Gastrocnemius medialis (tissue), 4 donors: Measurements from ENCODE around the gene SFT2D1. TPM values are rescaled to one million over a fixed set of nuclear protein-coding genes. Genes with fewer than 3 reads are reported as not detected.

ENCODE experiments used
- ATAC-seq, 2 donors: fragments of 150-250 bp; one replicate each; pipeline ENCODE4 v1.9.1; 2016
- DNase-seq, 2 donors: peaks; one replicate each; pipeline ENCODE4 v3.0.0-alpha.2; 2019
- H3K27ac ChIP-seq, 4 donors: fragments of 200-600 bp; sonication (generic); 1 replicate in 1 of 4; 2 replicates in 3 of 4; pipeline ENCODE4 v1.5.1; 2016 to 2018; ENCODE audit warnings: mild to moderate bottlenecking in 2 of 4, moderate library complexity in 1 of 4
- H3K27me3 ChIP-seq, 3 donors: fragments of 200-600 bp; sonication (generic) in 2 of 3; 1 replicate in 1 of 3; 2 replicates in 2 of 3; pipeline versions ENCODE4 v1.5.1 to v1.6.0; 2016 to 2019; ENCODE audit warnings: mild to moderate bottlenecking in 1 of 3, moderate library complexity in 1 of 3
- H3K36me3 ChIP-seq, 2 donors: fragments of 200-600 bp; sonication (generic) in 1 of 2; one replicate each; pipeline ENCODE4 v1.5.1; 2017 to 2018
- H3K4me1 ChIP-seq, 2 donors: fragments of 200-600 bp; sonication (generic) in 1 of 2; one replicate each; pipeline ENCODE4 v1.5.1; 2016 to 2017; ENCODE audit warnings: mild to moderate bottlenecking in 2 of 2
- H3K4me3 ChIP-seq, 4 donors: fragments of 200-600 bp; sonication (generic) in 3 of 4; 1 replicate in 1 of 4; 2 replicates in 3 of 4; pipeline ENCODE4 v1.5.1; 2016 to 2019; ENCODE audit warnings: mild to moderate bottlenecking in 2 of 4
- H3K9me3 ChIP-seq, 3 donors: fragments of 200-600 bp; sonication (generic) in 2 of 3; 1 replicate in 1 of 3; 2 replicates in 2 of 3; pipeline ENCODE4 v1.5.1; 2016 to 2019
- CTCF ChIP-seq, 5 experiments: fragments of 450-650 bp in 3 of 5; fragments of 200-600 bp in 2 of 5; sonication (generic) in 2 of 5; IDR thresholded peaks in 4 of 5; conservative IDR thresholded peaks in 1 of 5; 1 replicate in 4 of 5; 2 replicates in 1 of 5; pipeline ENCODE4 v1.5.1; 2016 to 2019; ENCODE audit warnings: antibody characterized with exemption in 5 of 5, mild to moderate bottlenecking in 3 of 5, moderate library complexity in 3 of 5
- POLR2A ChIP-seq, 2 donors: fragments of 450-650 bp; IDR thresholded peaks; one replicate each; pipeline ENCODE4 v1.6.1; 2017; ENCODE audit warnings: antibody characterized with exemption in 2 of 2, mild to moderate bottlenecking in 2 of 2, moderate library complexity in 2 of 2
- in situ Hi-C, 4 donors: fragments of 200-750 bp; cut with MboI; loops; one replicate each; pipeline versions ENCODE4 v1.15.0 to v1.8.0; 2017; ENCODE audit warnings: low sequenced_read_pairs in 4 of 4
- intact Hi-C: fragments of 100-400 bp; cut with DNase I; formaldehyde crosslinking; loops from one replicate; pipeline ENCODE4 v1.15.1; 2023; ENCODE audit warnings: low total_unique reads
- total RNA-seq, 4 donors: library from RNA; depleted of rRNA; stranded (reverse); fragments of >200 nt; gene quantifications; one replicate each; pipeline versions ENCODE4 v1.1.0 to v1.2.3, GENCODE V29; 2016

The SFT2D1 gene
- total RNA-seq, 4 donors from 2014 or later: 14.1 to 29.0 (median 16.8) TPM

GRCh38 chr6:166313255-166314070 lies 28.9 kb downstream of the SFT2D1 start:
- no peak for ATAC-seq
- no peak for DNase-seq
- intact Hi-C loops (loop anchor here (1.0 kb wide), 1 partner anchor 87 kb away; no protein-coding TSS in a partner anchor), in situ Hi-C loops (no loop called here)
- H3K27ac ChIP-seq: no peak overlapping the region
- H3K4me3 ChIP-seq: no peak overlapping the region
- TF ChIP-seq POLR2A (IDR thresholded peaks at IDR 0.05): no peak
- peak; percentile 44 to 72 (median 53) for TF ChIP-seq CTCF (IDR thresholded peaks at IDR 0.05 in 4 of 5, conservative IDR thresholded peaks at IDR 0.05 in 1 of 5)
- H3K27me3 ChIP-seq: peaks cover 9 to 15% (median 11%) of the 10 kb centered on the region in 3 donors
- H3K9me3 ChIP-seq: no peaks in the 10 kb centered on the region
- H3K36me3 ChIP-seq: no peaks in the 10 kb centered on the region
- H3K4me1 ChIP-seq: no peaks in the 10 kb centered on the region

GRCh38 chr6:166312832-166313231 lies 29.5 kb downstream of the SFT2D1 start:
- Histone ChIP-seq H3K9me3 (no peaks in the 10 kb centered on the region), H3K27me3 (peaks cover 15 to 21% (median 15%) of the 10 kb centered on the region in 3 donors), H3K4me1 (peaks cover 0 to 3% of the 10 kb centered on the region in 2 donors), H3K4me3 (no peak overlapping the region), H3K27ac (no peak overlapping the region), H3K36me3 (no peaks in the 10 kb centered on the region)
- in situ Hi-C loops: no loop called here
- no peak for TF ChIP-seq CTCF (IDR thresholded peaks at IDR 0.05 in 4 of 5, conservative IDR thresholded peaks at IDR 0.05 in 1 of 5)
- TF ChIP-seq POLR2A (IDR thresholded peaks at IDR 0.05): no peak
- ATAC-seq (no peak), DNase-seq (no peak)
- intact Hi-C loops: loop anchor here (1.0 kb wide), 1 partner anchor 87 kb away; no protein-coding TSS in a partner anchor

GRCh38 chr6:166310634-166311033 lies 31.7 kb downstream of the SFT2D1 start:
- Histone ChIP-seq H3K36me3 (no peaks in the 10 kb centered on the region), H3K4me3 (no peak overlapping the region), H3K9me3 (no peaks in the 10 kb centered on the region), H3K27me3 (peaks cover 29 to 37% (median 29%) of the 10 kb centered on the region in 3 donors), H3K27ac (no peak overlapping the region), H3K4me1 (peaks cover 0 to 3% of the 10 kb centered on the region in 2 donors)
- ATAC-seq: no peak
- intact Hi-C loops: no loop called here
- in situ Hi-C loops: no loop called here
- DNase-seq: no peak
- no peak for TF ChIP-seq CTCF (IDR thresholded peaks at IDR 0.05 in 4 of 5, conservative IDR thresholded peaks at IDR 0.05 in 1 of 5)
- TF ChIP-seq POLR2A (IDR thresholded peaks at IDR 0.05): no peak

- peaks cover 0 to 3% of the 10 kb centered on the region in 2 donors for H3K4me1 ChIP-seq
- in situ Hi-C loops (no loop called here), intact Hi-C loops (no loop called here)
- TF ChIP-seq CTCF (IDR thresholded peaks at IDR 0.05 in 4 of 5, conservative IDR thresholded peaks at IDR 0.05 in 1 of 5) (no peak), POLR2A (IDR thresholded peaks at IDR 0.05) (no peak)
- H3K4me3 ChIP-seq: no peak overlapping the region
- no peaks in the 10 kb centered on the region for H3K36me3 ChIP-seq
- no peak for ATAC-seq
- H3K27me3 ChIP-seq: peaks cover 31 to 39% (median 32%) of the 10 kb centered on the region in 3 donors
- no peak overlapping the region for H3K27ac ChIP-seq
- DNase-seq: no peak
- H3K9me3 ChIP-seq: no peaks in the 10 kb centered on the region
Measured at GRCh38 chr6:166309977-166310376, 32.4 kb downstream of the SFT2D1 start.
